ENCODE data around the gene P2RY6. TPM values are rescaled to one million over a fixed set of nuclear protein-coding genes. Genes with fewer than 3 reads are reported as not detected.
A peak's percentile ranks its signal among the peaks of the same experiment; 100 is the strongest.

Gene P2RY6
- total RNA-seq, 1 experiment from 2014 or later, result not detected

GRCh38 chr11:73243093-73243485, 29.0 kb upstream of the P2RY6 start:
- Histone ChIP-seq H3K79me2 (ENCODE audit: insufficient read depth, low read length) (no peaks in the 10 kb centered on the region), H3T11ph (ENCODE audit: low read length) (no peak overlapping the region), H4K20me1 (ENCODE audit: control insufficient read depth, insufficient read depth, insufficient read length) (no peaks in the 10 kb centered on the region), H2AFZ (ENCODE audit: low read length) (no peak overlapping the region), H3K4me1 (ENCODE audit: insufficient read depth, low read length) (peaks cover 4% of the 10 kb centered on the region; the same call in 1 of the 2 replicates), H4K5ac (ENCODE audit: insufficient read length, low read depth, low read length) (no peak overlapping the region), H2BK15ac (ENCODE audit: low read depth, low read length) (no peak overlapping the region), H3K9ac (ENCODE audit: extremely low read depth, insufficient read length, low read length) (no peak overlapping the region), H3K23ac (ENCODE audit: insufficient read length, low read depth, low read length) (no peak overlapping the region), H3K14ac (ENCODE audit: insufficient read depth, low read length) (no peak overlapping the region), H4K91ac (ENCODE audit: insufficient read length, low read depth, low read length) (no peak overlapping the region), H3K4me2 (ENCODE audit: insufficient read depth, insufficient read length, low read length) (no peak overlapping the region), H3K9me3 (ENCODE audit: control insufficient read depth, low read depth, low read length) (no peaks in the 10 kb centered on the region), H2BK12ac (ENCODE audit: insufficient read length, low read depth, low read length) (no peak overlapping the region), H2AK5ac (ENCODE audit: insufficient read length, low read length) (no peak overlapping the region), H3K23me2 (ENCODE audit: insufficient read length, low read depth, low read length, poor library complexity, severe bottlenecking) (no peaks in the 10 kb centered on the region), H3K27ac (ENCODE audit: insufficient read length, low read depth, low read length) (no peak overlapping the region), H3K27me3 (ENCODE audit: insufficient read depth, low read length) (no peaks in the 10 kb centered on the region; the same call in 1 of the 2 replicates), H2BK20ac (ENCODE audit: low read depth, low read length, poor library complexity, severe bottlenecking) (no peak overlapping the region), H2BK5ac (ENCODE audit: insufficient read length, low read length) (no peak overlapping the region), H3K18ac (ENCODE audit: insufficient read length, low read depth, low read length) (no peak overlapping the region), H3K4ac (ENCODE audit: low read depth, low read length) (no peak overlapping the region), H3K79me1 (ENCODE audit: insufficient read depth, low read depth, low read length, poor library complexity, severe bottlenecking) (no peaks in the 10 kb centered on the region), H4K8ac (replicated peaks; ENCODE audit: insufficient read length, low read depth, low read length) (no peak overlapping the region), H3K56ac (ENCODE audit: insufficient read length, low read depth, low read length) (no peak overlapping the region), H2BK120ac (ENCODE audit: low read depth, low read length, poor library complexity, severe bottlenecking) (no peak overlapping the region)
- H3K4me1 Mint-ChIP-seq, result peaks cover 30 to 34% of the 10 kb centered on the region in 2 experiments
- DNase-seq, result no peak
- peak overlapping the region in 1 of 2 experiments; percentile 73; a peak in 1 of 5 replicates for H3K4me3 Mint-ChIP-seq
- whole genome bisulfite sequencing (ENCODE audit: extremely low coverage, insufficient read length, low lambda C conversion rate), result no CpG with 5 or more reads among the region's 8 CpGs
- peaks cover 4% of the 10 kb centered on the region for H3K27me3 Mint-ChIP-seq (ENCODE audit: low read depth)
- peak overlapping the region in 1 of 3 experiments; percentile 73; a peak in 1 of 7 replicates for H3K27ac Mint-ChIP-seq
- H3K36me3 Mint-ChIP-seq (ENCODE audit: insufficient read depth in 1 of 3, low read depth in 3 of 3), result no peaks in the 10 kb centered on the region; a peak in 1 of 7 replicates
- TF ChIP-seq, protein P1, sequence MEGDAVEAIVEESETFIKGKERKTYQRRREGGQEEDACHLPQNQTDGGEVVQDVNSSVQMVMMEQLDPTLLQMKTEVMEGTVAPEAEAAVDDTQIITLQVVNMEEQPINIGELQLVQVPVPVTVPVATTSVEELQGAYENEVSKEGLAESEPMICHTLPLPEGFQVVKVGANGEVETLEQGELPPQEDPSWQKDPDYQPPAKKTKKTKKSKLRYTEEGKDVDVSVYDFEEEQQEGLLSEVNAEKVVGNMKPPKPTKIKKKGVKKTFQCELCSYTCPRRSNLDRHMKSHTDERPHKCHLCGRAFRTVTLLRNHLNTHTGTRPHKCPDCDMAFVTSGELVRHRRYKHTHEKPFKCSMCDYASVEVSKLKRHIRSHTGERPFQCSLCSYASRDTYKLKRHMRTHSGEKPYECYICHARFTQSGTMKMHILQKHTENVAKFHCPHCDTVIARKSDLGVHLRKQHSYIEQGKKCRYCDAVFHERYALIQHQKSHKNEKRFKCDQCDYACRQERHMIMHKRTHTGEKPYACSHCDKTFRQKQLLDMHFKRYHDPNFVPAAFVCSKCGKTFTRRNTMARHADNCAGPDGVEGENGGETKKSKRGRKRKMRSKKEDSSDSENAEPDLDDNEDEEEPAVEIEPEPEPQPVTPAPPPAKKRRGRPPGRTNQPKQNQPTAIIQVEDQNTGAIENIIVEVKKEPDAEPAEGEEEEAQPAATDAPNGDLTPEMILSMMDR (conservative IDR thresholded peaks at IDR 0.05), result no peak
- no peaks in the 10 kb centered on the region; a peak in 1 of 5 replicates for H3K9me3 Mint-ChIP-seq

All from H9 (cell line).